NCI-H2081 (cell line): ENCODE data around the gene SORCS2.

Experiments used
- DNase-seq, 2 experiments: peaks; one replicate each; lab custom pipeline; 2025; lab: John Stamatoyannopoulos, UW

Gene SORCS2

DNA sequence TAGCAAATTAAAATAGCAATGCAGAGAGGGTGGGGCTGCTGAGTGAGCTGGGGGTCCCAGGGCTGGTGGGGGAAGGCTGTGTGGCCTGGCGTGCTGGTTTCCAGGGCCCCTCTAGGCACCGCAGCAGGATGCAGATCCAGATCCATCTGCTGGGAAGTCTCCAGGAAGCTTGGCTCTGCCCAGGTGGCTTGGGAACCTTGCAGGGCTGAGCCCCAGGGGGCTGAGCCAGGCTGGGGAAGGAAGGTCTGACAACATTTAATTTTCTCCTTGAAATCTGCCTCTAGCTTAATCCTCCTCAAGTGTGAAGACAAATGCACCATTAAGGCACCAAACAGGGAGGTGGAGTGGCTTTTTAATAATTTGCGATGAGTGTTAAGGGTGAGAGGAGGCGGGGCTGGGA, 31.7 kb downstream of the SORCS2 start:
- no peak for DNase-seq

DNA sequence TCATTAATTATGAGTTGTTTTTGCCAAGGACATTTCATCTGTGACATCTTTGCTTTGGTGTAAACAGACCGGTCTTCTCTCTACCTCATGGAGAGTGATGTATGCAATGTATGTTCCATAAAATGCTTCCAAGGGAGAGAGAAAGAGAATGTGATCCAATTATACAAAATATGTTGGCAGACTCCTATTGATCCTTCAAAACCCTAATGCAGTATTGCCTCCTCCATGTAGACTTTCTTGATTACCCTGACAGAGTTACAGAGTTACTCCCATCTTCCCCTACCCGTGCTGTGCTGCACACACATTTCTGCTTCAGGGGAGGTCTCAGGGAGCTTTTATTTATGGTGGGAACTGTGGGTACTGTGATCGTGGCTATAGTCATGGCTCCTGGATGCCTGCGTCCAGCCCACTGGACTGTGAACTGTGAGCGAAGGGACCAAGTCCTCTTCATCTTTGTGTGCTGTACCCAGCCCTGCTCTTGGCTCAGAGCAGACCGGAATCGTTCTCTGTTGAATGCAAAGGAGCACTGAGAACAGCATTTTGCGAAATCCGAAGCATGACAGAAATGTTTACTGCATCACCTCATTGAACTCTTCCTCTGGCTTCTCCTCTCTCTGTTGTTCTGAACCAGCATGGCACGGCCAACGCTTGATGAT, 32.7 kb downstream of the SORCS2 start:
- no peak for DNase-seq

DNA sequence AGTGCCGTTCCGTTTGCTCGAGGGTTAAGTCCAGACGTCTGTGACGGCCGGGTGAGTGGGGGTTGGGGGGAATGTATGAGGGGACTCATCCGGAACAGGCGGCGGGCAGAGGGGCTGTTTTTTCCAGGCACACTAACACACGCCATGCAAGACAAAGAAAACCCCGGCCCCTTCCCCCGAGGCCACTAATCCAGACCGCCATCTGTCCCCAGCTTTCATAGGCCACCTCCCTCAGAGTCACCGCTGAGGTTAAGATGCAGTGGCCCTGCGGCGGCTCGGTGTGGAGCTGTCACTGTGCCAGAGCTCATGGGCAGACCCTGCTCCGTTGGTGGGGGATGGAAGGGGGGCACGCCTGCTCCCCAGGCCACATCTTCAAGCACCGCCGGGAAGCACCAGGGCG, 34.1 kb downstream of the SORCS2 start:
- DNase-seq: no peak

DNA sequence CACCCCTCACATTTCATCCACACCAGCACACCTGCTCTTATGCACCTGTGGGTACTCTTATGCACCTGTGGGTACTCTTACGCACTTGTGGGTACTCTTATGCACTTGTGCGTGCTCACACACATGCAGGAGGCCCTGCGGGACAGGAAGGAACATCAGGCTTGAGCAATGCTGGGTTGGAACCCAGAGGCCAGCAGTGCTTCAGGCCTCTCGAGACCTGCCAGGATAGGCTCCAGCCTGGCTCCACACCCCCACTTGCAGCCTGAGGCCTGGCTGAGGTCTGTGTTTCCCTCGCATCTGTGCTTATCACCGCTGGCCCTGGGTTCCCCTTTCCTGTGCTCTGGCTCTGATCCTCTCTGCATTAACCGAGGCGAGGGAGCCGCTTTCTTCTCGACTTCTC, 34.7 kb downstream of the SORCS2 start:
- DNase-seq: no peak

DNA sequence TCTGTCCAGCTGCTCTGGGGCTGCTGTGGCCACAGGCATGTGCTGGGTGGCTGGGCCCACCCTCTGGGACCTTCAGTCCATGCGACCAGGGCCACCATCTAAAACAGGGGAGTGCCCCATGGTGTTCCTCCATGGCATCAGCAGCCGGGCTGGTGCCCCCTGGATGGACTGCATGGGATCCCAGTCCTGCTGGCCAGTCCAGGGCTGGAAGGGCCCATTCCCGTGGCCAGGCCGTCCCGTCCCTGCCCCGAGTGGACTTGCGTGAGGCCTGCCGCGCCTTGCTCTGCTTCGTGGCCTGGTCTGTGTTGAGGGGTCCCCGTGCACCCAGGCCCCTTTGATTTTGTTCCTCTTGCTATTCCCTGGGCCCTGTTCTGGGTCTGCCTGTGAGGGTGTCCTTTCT, 36.4 kb downstream of the SORCS2 start:
- DNase-seq: no peak

DNA sequence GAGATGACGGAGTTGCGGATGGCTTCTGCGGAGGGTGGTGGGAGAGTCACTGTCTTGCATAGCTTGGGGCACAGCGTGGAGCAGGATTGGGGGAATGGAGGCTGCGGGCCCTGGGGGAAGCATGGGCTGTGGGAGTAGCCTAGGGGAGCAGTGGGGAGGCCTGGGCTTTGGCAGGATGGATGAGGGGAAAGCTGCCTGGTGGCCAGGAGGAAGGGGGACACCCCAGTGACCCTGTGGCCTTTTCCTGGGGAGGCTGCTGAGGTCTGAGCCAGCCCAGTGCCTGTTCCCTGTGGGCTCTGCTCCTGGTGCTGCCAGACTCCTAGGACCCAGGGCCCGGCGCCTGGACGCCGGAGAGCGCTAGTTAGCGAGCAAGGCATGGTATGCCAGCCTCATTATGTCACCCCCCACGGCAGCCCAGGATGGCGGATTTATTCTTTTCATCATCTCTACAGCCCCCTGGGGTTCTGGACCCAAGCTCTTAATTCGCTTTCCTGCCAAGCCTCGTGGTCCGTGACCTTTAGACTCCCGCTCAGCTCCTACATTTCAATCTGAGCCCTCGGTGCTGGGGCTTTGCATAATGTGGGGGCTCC, 39.8 kb downstream of the SORCS2 start:
- DNase-seq: no peak

DNA sequence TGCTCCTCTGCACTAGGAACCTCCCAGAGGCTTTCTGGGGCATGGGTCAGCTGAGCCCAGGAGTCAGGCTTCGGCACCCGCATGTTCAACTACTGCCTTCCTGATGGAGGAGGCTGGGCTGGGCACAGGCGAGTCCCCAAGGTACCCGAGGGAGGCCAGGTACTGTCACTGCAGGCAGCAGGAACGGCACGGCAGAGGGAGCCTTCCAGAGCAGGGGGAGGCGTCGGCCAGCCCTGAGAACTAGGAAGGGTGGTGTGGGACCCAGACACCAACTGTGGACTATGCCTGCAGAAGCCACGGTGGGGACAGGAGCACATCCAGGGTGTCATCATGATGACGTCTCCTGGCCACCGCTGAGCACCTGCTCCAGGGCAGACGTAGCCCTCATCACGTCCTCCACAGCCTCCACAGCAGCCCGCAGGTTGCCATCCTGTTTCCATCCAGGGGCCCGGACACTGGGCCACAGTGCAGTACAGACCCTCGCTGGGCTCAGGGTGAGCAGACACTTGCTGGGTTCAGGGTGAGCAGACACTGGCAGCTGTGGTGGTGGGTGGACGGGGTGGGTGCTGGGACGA, 40.8 kb downstream of the SORCS2 start:
- DNase-seq: no peak

DNA sequence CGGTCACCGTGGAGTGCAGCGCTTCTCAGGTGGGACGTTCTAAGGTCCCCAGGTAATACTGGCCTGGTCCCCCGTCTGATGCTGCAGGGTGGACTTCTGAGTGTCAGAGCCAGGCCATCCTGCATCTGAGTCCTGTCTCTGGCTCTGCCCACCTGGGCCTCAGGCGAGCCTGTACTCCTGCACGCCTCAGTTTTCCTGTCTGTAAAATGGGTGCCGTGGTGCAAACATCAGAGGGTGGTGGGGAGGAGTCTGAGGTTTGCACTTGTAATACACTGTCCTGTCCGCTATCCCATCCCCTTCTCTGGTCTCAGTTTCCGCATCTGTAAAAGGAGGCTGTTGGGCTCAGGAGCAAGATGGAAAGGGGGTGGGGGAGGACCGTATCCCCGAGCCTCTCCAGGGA, 41.3 kb downstream of the SORCS2 start:
- DNase-seq: no peak

DNA sequence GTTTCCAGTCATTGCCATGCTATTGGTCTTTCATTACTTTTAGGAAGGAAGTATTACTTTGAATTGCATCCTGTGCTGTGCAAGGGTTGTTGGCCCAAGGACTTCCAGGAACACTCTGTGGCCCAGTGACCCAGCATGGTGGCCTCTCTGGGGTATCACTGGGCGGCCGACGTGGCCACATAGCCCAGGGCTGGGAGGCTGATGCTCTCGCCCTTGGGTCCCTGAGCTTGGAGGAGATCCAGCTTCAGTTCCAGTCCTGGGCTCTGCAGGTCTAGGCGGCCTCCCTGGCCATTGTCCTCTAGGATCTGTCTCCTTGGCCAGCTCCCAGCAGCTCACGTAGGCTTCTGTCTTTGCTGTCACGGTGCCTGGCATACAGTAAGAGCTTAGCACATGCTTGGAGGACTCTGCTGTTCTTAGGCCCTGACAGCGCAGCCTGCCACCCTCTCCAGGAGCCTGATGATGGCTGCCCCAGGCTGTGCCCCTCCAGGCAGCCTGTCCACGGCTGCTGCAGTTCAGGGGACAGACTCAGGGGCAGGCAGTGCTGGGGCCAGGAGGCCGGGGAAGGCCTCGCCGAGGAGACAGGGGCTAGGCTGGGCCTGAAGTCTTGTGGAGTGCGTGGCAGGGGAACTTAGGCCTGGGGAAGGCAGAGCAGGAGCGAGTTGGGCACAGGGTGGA, 42.2 kb downstream of the SORCS2 start:
- DNase-seq: no peak

DNA sequence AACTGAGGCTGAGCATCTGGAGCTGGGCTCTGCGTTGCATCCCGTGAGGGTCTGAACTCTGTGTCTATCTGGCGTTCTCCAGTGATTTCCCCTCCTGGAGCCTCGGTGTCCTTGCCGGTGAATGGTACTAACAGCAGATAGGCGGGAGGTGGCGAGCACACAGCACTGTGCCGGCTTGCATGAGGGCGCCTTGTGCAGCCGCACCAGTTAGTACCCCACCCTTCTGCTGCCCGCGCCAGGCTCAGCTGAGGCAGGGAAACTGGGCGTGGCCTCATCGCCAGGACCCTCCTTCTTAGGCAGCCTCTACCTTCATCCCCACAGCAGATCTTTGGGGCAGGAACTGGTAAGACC, 42.7 kb downstream of the SORCS2 start:
- DNase-seq: no peak

DNA sequence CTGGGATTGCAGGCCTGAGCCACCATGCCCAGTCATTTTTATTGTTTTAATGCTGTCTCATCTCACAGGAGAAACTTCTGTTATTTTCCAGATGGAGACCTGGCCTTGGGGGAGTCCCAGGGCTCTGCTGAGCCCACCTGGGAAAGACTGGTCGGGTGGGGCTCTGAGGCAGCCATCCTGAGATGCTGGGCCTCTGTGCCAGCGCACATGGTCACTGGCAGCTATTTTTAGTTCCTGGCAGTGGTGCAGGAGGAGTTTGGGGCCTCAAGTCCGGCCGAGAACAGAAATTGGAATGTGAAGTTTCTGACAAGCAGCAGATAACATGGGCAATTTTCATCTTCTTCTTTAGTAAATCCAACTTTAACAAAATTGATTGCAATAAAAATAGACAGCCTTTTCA, 44.5 kb downstream of the SORCS2 start:
- DNase-seq: no peak

DNA sequence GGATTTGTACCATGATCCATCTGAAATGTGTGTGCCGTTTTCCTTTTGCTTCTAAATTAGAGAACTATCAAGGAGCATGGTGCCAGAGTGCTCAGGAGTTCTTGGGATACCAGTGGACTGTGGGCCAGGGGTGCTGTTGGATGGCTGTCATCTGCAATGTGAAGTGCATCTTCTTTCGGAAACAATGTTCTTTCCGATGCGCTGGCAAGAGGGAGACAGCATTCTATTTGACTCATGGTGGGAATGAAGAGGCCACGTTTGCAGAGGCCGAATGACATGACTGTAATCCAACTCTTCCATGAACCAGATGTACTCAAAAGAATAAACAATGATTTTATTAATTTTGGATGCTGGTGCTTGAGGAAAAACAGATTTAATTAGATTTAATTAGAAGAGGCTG, 45.5 kb downstream of the SORCS2 start:
- DNase-seq: no peak

DNA sequence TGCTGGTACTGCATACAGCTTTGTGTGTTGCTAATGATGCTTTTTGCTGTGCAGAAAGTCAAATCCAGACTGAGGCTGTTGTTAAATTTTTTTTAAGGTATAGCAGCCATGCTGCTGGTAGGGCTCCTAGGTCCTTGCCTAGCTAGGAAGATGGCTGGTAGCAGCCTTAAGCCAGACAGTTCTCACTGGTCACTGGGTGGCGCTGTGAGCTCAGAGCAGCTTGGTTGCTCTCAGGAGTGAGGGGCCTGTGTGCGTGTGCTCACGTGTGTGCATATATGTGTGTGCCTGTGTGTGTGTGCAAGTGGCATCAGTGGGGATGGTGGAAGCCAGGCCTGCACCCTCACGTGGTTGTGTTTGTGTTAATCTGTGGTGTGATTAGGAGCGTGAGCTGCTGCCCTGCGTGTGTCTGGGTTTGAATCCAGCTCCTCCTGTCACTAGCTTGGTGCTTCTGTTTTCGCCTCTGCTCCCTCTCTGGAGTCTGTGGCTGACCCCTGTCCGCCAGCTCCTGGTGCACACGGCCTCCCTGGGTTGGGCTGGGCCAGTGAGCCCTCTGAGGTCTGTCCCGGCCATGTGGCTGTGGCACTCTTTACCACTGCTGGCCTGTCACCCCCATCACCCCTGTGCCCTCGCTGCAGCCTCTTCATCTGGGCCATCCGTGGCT, 46.1 kb downstream of the SORCS2 start:
- DNase-seq: no peak

DNA sequence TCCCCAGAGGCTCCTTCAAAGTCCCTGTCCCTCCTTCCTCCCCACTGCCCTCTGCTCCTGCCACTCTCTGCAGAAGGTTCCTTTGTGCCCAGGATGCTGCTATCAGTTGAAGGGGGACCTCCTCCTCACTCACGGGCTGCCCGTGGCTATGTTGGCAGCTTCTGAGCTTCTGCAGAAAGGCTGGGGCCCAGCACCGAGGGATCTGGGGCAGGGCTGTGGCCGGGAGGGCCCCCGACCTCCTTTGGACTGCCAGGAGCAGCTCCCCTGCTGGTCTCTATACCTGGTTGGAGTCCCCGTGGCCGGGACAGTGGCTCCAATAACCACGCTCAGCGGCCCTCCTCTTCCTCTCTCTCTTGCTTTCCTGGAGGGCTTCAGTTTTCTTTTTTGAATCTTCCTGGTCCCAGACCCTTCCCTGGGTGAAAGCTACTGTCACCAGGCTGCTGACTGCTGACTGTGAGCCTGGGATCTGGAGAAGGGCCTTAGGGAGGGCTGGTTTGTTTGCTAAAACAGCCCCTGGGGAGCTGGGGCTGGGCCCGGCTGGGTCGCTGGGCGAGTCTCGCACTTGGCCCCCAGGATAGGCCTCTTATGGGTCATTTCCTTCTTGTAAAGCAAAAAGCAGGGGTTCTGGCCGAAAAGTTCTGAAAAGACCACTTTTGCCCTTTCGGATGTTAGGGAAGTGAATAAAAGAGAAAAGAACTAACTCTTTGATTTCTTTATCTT, 46.9 kb downstream of the SORCS2 start:
- DNase-seq: no peak

DNA sequence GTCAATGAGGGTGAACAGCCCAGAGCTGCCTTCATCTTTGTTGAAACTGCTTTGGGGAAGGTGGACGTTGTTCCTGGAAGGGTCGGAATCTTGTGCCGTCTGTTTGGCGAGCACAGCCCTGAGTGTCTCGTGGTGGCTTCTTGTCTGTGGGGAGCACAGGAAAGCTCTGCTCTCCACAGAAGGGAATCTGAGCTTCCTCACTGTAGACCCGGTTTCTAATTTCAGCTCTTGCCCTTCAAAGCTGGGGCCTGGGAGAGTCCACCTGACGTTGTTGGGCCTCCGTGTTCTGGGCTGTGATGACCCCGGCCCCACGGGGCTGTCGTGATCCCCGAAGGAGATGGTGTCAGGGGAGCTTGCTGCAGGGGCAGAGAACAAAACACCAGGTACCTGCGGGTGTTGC, 47.5 kb downstream of the SORCS2 start:
- DNase-seq: no peak

DNA sequence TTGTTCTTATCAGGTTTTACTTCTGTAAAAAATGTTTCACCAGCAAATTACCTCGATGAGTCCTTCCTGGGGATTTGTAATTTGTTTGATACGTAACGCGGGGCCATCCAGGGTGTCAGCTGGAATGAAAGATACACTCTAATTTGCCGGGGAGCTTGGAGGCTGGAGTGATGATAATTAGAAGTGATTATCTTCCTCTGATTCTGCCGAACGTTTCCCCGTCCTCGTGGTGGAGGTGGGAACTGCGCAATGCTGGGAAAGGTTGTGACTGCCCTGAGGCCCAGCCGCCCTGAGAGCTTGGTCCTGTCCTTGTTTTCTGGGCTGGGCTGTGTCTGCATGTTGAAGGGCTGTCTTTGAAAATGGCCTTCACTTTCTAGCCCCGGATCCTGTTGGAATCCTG, 48.0 kb downstream of the SORCS2 start:
- no peak for DNase-seq

DNA sequence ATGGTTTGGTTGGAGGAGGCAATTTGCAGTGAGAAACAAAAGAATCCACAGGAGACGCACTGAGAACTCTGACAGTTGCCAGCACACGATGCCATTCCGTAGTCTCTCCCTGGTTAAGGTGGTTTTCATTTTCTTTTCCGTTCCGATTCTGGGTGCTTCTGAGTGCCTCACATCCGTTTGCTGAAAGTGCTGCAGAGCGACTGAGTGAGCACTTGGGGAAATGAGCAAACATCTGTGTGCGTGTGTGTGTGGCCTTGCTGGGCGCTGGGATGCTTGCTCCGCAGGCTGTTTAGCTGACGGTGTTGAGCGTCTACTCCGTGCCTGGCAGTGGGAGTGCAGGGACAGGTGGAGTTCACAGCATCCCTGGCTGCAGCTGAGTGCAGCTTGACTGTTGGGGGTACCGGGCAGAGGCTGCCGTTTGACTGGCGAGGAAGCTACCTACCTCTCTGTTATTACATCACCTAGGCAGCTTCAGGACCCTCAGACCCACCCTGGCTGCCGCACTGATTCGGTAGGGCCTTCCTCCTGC, 49.3 kb downstream of the SORCS2 start:
- DNase-seq: no peak

DNA sequence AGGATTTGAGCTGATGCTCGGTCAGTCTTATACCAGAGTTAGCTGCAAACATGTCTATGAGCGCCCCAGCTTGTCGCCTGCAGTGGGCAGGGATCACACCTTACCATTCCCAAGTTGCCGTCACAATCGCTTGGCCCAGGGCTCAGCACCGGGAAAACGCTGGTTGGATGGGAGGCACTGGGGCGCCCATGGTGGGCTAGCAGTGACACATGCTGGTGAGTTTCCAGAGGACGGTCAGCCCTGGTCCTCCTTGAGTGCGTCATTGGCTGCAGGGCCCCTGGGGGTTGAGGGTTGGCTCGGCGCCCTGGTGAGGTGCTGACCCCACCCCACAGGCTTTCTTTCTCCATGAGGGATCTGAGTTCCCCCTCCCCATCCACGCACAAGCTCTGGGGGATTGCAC, 50.4 kb downstream of the SORCS2 start:
- DNase-seq: no peak

DNA sequence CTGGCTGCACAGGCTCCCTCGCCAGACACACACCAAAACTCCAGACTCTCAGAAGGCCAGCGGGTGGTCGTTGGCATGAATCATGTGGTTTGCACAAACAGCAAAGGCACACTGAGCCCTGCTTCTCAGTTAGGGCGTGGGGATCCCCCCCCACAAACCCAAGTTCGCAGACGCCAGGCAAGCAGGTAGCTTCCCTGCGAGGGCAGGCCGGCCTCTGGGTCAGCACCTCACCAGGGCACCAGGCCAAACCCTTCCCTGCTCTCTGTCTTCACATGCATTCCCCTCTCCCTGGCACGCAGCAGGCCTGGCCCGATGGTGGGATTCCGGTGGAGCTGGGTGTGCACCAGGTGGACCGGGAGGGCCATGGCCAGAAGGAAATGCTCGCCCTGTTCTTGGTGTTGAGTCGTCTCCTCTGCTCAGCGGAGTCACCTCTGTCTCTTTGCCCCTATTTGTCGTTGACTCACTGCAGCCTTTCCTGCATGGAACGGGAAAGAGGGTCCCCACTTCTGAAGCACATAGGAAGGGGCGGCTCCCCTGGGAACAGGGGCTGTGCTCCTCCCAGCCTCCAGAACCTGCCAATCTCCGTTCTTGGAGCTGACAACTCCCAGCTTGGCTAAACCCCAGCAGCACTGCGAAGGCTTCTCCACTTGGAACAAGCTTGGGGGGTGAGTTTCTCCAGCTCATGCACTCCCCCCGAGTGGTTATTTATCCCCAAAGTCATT, 51.4 kb downstream of the SORCS2 start:
- no peak for DNase-seq

DNA sequence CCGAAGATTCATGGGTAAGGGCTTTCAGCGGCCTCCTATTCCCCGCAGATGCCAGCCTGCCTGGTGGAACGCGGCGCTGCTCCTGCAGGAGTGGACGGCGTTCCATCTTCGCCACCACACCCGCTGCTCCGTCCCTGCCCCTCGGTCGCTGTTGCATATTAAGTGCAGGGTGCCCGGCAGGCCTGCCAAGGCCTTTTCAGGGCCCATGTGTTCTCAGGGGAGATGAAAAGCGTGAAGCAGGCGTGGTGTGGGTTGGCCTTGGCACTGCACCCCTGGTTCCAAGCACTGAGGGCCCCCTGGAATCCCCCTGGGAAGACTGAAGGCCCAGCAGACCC, 52.0 kb downstream of the SORCS2 start:
- no peak for DNase-seq

DNA sequence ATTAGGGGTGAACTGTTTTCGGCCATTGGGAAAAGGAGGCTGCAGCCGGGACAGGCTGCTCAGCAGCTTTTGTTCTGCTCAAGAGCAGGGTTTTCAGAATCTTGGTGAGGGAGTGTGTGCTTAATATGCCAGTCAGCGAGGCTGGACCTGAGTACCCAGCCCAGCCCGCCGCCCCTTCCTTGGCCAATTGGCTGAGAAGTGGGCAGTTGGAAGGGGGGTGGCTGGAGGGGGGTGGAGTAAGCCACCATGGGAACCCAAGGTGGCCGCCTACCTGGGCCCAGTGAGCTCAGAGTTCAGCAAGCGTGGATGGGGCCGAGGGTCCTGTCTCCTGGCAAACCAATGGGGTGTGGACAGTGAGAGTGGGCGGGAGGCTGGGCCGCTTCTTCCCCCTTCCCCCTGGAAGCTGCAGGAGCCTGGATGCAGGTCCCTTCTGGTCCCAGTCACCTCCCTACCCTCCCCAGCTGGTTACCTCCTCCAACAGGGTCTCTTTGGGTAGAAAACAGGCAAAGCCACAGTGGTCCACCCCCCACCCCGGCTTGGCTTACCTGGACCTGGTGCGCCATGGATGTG, 52.5 kb downstream of the SORCS2 start:
- DNase-seq: no peak
